Hindlimb muscle (tissue), 1 donor: ENCODE measurements around the gene KRT77. TPM values are rescaled to one million over a fixed set of nuclear protein-coding genes. Genes with fewer than 3 reads are reported as not detected.

ENCODE experiments used
- DNase-seq: peaks from one replicate; pipeline ENCODE4 v3.0.0-alpha.2; 2013
- polyA plus RNA-seq: library from polyadenylated mRNA; unstranded; fragments of 120-200 nt; gene quantifications from one replicate; pipeline ENCODE4 v1.2.1, GENCODE V29; 2013; ENCODE audit not compliant: insufficient read length

KRT77 gene
- polyA plus RNA-seq, 1 donor: 0.32 TPM

DNA sequence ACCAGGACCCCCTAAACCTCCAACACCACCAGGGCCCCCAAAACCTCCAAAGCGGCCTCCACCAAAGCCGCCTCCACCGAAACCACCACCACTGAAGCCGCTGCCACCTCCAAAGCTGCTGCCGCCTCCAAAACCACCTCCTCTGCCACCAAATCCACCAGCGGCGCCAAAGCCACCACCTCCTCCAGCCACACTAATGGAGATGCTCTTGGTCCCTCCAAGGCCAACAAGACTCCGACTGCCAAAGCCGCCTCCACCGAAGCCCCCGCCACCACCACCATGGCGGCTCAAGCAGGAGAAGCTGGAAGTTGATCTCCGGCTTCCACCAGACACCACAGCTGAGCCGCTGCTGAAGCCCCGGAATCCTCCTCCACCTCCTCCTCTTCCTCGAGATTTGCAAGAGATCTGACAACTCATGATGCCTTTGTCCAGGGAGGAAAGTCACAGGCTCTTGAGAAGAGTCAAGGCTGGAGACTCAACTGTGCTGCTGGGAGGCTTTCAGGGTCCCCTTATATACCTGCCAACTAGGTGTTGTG, 51.5 kb downstream of the KRT77 start, which contains the start of gene KRT2:
TSS of gene KRT2 (minus strand) at position 486 of the 536 bp plus-strand sequence. CDS start at position 417, 69 bp downstream.
- no peak for DNase-seq

DNA sequence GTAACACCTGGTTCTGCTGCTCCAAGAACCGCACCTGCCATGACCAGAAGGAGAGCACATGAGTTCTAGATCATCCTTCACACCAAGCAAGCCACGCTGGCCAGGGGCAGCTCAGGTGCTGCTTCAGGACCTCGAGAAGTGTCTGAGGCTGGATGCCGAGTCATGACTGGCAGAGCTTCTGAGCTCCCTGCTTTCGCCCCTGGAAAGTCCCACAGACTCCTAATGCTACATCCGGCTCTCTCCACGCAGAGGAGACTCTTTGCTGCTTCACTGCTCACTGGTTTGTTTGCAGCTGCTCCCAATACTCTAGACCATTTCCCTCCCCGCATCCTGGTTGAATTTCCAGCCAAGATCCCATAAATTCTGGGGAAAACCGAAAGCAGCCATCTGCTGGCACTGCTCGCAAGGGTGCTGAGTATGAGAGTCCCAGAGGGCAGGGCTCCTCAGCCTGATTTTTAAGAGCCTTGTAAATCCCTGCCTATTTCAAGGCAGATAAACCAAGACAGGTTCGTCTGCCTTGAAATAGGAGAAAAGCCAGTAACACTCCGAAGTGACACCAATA, 52.7 kb downstream of the KRT77 start:
- DNase-seq: peak; percentile 19

DNA sequence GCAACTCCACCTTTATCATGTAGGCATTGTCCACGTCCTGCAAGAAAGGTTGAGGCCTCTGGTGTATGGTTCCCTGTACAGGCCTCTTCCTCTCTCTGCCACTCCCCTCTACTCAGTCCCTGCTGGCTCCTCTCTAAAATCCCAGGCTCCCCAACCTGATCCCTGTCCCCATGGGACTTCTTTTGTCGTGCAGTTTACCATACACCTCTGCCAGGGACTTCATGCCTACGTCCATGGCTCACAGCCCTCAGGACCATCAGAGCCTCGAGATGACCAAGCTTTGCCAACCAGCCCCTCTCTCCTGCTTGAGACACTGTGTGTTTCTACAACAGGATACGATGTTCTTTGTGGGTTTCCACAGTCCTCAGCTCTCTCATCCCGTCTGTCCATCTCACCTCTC, 54.3 kb downstream of the KRT77 start:
- DNase-seq: no peak

DNA sequence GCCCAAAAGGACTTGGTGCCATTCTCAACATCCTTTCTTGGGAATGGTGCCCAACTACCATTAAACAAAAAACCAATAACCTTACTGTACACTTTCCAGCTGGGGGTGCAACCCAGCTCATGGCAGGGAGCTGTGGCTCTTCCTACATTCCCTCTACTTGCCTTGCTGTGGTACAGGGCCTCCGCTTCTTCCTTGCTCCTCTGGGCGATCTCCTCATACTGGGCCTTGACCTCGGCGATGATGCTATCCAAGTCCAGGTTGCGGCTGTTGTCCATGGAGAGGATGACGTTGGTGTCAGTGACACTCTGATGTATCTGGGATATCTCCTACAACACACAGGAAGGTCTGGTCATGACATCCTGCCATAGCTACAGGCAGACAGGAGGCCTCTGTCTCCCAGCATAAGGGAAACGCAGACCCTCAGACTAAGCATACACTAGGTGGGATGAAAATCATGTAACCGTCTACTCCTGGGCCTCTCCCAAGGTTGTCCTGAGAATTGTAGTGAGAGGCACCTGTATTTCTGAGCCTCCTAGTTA, 55.2 kb downstream of the KRT77 start:
- DNase-seq: no peak

DNA sequence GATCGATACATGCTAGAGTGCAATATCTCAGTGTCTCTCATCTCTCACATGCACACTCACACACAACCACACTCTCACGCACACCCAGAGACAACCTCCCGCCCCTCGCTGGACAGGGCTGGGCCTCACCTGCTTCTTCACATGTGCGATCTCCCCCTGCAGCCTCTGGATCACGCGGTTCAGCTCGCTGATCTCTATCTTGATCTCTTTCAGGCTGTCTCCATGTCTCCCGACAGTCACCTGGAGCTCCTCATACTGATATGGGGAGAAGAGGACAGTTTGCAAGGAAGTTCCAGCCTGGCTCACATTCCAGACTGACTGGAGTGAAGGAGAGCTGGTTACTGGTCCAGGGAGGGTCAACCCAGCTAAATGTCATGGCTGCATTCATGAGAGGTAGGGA, 55.7 kb downstream of the KRT77 start:
- DNase-seq: no peak

DNA sequence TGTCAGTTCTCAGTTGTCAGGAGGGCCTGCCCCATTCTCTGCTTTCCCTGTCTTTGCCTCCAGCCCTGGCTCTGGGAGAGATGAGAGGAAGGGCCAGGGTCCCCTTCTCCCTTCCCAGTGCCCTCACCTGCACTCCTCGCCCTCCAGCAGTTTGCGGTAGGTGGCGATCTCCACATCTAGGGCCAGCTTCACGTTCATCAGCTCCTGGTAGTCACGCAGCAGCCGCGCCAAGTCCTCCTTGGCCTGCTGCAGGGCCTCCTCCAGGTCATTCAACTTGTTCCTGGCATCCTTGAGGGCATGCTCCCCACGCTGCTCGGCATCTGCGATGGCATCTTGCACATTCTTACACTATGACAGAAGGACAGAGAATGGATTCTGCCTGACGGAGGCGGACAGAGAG, 56.7 kb downstream of the KRT77 start:
- no peak for DNase-seq

DNA sequence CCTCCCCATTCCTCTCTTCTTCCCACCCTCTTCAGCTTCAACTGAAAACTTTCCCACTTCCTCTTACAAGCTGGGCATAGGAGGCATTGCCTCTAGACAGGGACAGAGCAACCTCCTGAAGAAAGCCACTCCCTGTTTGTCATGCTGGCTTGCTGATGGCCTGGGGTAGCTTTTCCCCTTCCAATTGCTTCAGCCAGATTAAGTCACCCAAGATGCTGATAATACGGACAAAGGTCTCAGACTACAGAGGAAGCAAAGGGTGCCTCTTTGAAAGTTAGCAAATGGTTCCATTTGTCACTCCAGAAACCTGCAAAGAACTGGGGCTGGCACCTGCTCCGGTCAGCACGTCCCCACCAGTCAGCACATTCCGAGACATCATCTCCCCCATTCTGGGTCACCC, 57.3 kb downstream of the KRT77 start:
- DNase-seq: no peak

DNA sequence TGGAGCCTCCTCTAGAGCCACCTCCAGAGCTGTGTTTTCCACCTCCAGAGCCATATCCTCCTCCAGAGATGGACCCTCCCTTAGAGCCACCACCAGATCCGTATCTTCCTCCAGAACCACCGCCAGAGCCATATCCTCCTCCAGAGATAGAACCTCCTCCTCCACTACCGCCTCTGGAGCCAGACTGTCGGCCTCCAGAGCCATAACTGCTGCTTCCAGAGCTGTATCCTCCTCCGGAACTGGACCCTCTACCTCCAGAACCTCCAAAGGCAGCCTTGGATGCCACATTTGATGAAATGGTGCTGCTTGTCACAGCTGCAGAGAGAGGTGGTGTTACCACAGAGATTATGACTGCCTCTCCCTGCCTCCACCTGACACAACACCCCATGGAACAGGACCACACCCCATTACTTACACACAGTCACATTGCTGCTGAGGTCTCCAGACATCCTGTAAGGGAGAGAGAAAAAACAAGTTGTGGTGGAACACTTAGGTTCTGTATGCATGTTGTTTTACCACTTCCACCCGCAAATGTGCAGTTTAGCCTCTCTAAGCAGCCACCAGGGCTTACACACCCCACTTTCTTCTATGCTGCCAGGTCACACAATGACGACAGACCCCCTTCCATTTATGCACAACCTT, 58.1 kb downstream of the KRT77 start:
- DNase-seq: no peak

DNA sequence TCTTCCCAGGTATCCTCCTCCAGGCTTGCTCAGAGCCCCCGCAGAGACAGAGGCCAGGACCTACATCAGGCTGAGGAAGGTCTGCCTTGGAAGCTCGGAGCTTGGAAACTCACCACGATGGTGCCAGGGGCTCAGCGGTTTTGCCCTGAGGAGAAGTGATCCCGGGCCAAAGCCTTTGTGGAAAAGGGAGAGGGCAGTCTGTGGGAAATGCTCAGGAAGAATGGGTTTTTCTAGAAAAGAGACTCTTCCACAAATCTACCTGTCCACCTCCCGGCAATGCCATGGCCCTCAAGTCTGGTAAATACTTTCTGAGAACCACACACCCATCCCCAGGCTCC, 59.3 kb downstream of the KRT77 start:
- no peak for DNase-seq

DNA sequence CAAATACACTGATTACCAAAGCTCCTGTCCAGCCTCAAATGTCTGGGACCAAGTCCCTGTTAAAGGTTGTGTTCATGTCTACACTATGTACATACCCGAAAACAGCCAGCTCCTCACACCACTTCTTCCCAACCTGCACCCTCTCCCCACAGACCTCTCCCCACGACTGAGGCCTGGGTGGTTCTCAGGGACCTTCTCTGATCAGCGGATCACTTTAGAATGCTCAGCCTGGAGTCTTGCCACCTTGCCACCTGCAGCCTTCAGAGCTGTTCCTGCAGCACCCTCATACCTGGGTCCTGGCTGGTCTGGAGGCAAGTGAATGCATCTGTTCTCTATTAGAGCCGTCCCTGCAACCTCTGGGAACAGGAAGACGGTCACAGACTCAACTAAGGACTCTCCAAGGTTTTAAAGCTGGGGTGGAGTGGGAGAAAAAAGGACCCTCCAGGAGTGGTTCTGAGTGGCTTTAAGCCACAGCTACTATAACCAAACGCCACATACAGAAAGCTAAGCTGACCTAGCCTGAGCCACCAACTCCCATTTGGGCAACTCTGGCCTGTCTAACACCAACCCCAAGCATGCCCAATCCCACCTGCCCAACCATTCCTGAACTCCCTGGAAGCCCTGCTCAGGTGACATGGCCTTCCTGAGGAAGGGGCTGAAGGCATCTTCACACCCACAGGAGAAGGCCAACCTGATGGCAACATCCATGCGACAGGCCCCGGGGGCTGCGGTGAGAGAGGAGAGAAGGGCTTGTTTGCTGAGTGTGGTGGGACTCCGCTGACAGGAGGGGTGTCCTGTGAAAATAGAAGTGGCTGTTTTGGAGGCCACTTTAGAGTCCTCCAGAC, 59.9 kb downstream of the KRT77 start:
- DNase-seq: no peak

DNA sequence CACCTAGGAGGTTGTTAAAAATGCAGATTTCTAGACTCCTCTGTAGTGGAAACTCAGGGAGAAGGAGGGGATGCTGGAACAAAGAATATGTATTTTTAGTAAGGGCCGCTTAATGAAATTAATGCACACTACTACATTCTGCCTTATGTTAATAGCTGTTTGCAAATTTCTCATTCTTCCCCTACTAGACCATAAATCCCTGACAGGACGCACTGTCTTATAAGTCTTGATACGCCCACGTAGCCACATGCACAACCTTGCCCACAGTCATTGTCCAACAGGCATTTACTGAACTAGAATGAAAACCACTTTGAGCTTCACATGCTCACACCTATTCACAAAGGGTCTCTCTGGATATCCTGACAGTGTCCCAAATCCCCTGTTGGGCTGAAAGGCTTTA, 61.9 kb downstream of the KRT77 start:
- DNase-seq: no peak

Other genes starting within 250 kb of the KRT77 start
- not detected for gene KRT6C, start 229.7 kb downstream of the KRT77 start, polyA plus RNA-seq
- gene KRT6A, start 210.3 kb downstream of the KRT77 start, polyA plus RNA-seq: 1.3 TPM
- 12.2 TPM for gene KRT5, start 183.1 kb downstream of the KRT77 start, polyA plus RNA-seq
- not detected for gene KRT71, start 150.4 kb downstream of the KRT77 start, polyA plus RNA-seq
- not detected for gene KRT74, start 129.7 kb downstream of the KRT77 start, polyA plus RNA-seq
- not detected for gene KRT72, start 102.1 kb downstream of the KRT77 start, polyA plus RNA-seq
- not detected for gene KRT73, start 85.0 kb downstream of the KRT77 start, polyA plus RNA-seq
- 0.08 TPM for gene KRT2, start 51.3 kb downstream of the KRT77 start, polyA plus RNA-seq
- 20.8 TPM for gene KRT1, start 23.1 kb downstream of the KRT77 start, polyA plus RNA-seq
- not detected for gene KRT76, start 73.8 kb upstream of the KRT77 start, polyA plus RNA-seq
- gene KRT3, start 92.6 kb upstream of the KRT77 start, polyA plus RNA-seq: not detected
- not detected for gene KRT4, start 110.6 kb upstream of the KRT77 start, polyA plus RNA-seq
- 0.41 TPM for gene KRT79, start 130.8 kb upstream of the KRT77 start, polyA plus RNA-seq
- gene KRT78, start 145.5 kb upstream of the KRT77 start, polyA plus RNA-seq: not detected
- gene KRT8, start 201.6 kb upstream of the KRT77 start, polyA plus RNA-seq: 2.1 TPM
- gene KRT18, start 245.6 kb upstream of the KRT77 start, polyA plus RNA-seq: 2.7 TPM